K562 (cell line): ENCODE data around the gene ZNF213. TPM values are rescaled to one million over a fixed set of nuclear protein-coding genes. Genes with fewer than 3 reads are reported as not detected.
A peak's percentile ranks its signal among the peaks of the same experiment; 100 is the strongest.

Source experiments
- HCFC1 ChIP-seq: IDR thresholded peaks from 2 replicates; pipeline ENCODE4 v1.6.1; 2012; ENCODE audit warnings: low read depth, low read length, improper control_type of control experiment
- HMG20A ChIP-seq: fragments of 450-650 bp; formaldehyde crosslinking; conservative IDR thresholded peaks from 2 replicates; pipeline ENCODE4 v1.4.0; 2020; ENCODE audit warnings: mild to moderate bottlenecking, mixed read lengths
- JUNB ChIP-seq: fragments of 450-650 bp; formaldehyde crosslinking; conservative IDR thresholded peaks from 2 replicates; pipeline ENCODE4 v1.4.0; 2020; ENCODE audit warnings: mild to moderate bottlenecking
- KDM2B ChIP-seq: fragments of 250-450 bp; sonication (Bioruptor Pico); IDR thresholded peaks from 2 replicates; pipeline ENCODE4 v1.8.0; 2021; ENCODE audit warnings: mild to moderate bottlenecking, moderate library complexity
- L3MBTL2 ChIP-seq: fragments of 450-650 bp; IDR thresholded peaks from 2 replicates; pipeline ENCODE4 v1.6.1; 2016; ENCODE audit warnings: mild to moderate bottlenecking, moderate library complexity
- LCOR ChIP-seq: sonication (generic); formaldehyde crosslinking; IDR thresholded peaks from 2 replicates; pipeline ENCODE4 v1.8.0; 2022; ENCODE audit warnings: mild to moderate bottlenecking, missing genetic modification reagents
- MAFK ChIP-seq: IDR thresholded peaks from 2 replicates; pipeline ENCODE4 v1.6.1; 2011; ENCODE audit warnings: low read length, improper control_type of control experiment
- MCM5 ChIP-seq: fragments of 450-650 bp; IDR thresholded peaks from 2 replicates; pipeline ENCODE4 v1.6.1; 2016; ENCODE audit warnings: low read depth
- MTF1 ChIP-seq: fragments of 250-450 bp; sonication (Bioruptor Pico); IDR thresholded peaks from 2 replicates; pipeline ENCODE4 v1.9.0; 2021; ENCODE audit warnings: moderate library complexity, mild to moderate bottlenecking, inconsistent platforms, borderline replicate concordance
- NFE2 ChIP-seq: IDR thresholded peaks from 2 replicates; pipeline ENCODE4 v1.6.1; 2014; ENCODE audit warnings: antibody characterized with exemption, low read depth
- PRMT5 ChIP-seq: sonication (generic); formaldehyde crosslinking; IDR thresholded peaks from 2 replicates; pipeline ENCODE4 v1.5.0; 2020; ENCODE audit warnings: missing genetic modification reagents
- RBM34 ChIP-seq: fragments of 200-400 bp; formaldehyde crosslinking; IDR thresholded peaks from 2 replicates; pipeline ENCODE4 v1.6.1; 2018; ENCODE audit warnings: low read length, borderline replicate concordance; ENCODE audit not compliant: insufficient read depth
- SMAD2 ChIP-seq: fragments of 150-350 bp; IDR thresholded peaks from 2 replicates; pipeline ENCODE4 v1.6.1; 2014; ENCODE audit warnings: low read depth, mild to moderate bottlenecking, low read length
- SNRNP70 ChIP-seq: fragments of 200-400 bp; formaldehyde crosslinking; optimal IDR thresholded peaks from 2 replicates; pipeline ENCODE3; 2017; ENCODE audit warnings: low read depth, low read length
- TAF7 ChIP-seq: fragments of 450-650 bp; IDR thresholded peaks from 2 replicates; pipeline ENCODE4 v1.6.1; 2016; ENCODE audit warnings: missing genetic modification characterization, missing compliant biosample characterization
- TRIM24 ChIP-seq, 2 experiments: fragments of 450-650 bp; IDR thresholded peaks; 2 replicates each; pipeline ENCODE4 v1.6.1; 2016
- TSC22D4 ChIP-seq: fragments of 450-650 bp; IDR thresholded peaks from 2 replicates; pipeline ENCODE4 v1.6.1; 2016; ENCODE audit warnings: missing genetic modification characterization, missing biosample characterization, control low read depth
- WHSC1 ChIP-seq: IDR thresholded peaks from one replicate; pipeline ENCODE4 v1.6.1; 2012; ENCODE audit warnings: low read length, control low read depth, inconsistent platforms
- ZNF197 ChIP-seq: fragments of 200-800 bp; sonication (Bioruptor generic); IDR thresholded peaks from 2 replicates; pipeline ENCODE4 v1.6.1; 2016; ENCODE audit warnings: low read depth, missing genetic modification characterization, missing compliant biosample characterization
- ZNF274 ChIP-seq: IDR thresholded peaks from 2 replicates; pipeline ENCODE4 v1.6.1; 2011; ENCODE audit warnings: low read depth, mild to moderate bottlenecking, low read length, moderate library complexity, borderline replicate concordance
- ZNF41 ChIP-seq: fragments of 250-450 bp; sonication (Bioruptor Pico); conservative IDR thresholded peaks from 2 replicates; pipeline ENCODE4 v1.4.0; 2020; ENCODE audit warnings: mild to moderate bottlenecking
- ZNF561 ChIP-seq: fragments of 450-650 bp; formaldehyde crosslinking; conservative IDR thresholded peaks from 2 replicates; pipeline ENCODE4 v1.4.0; 2020; ENCODE audit warnings: mild to moderate bottlenecking, moderate library complexity
- polyA plus RNA-seq, 8 experiments: library from polyadenylated mRNA; depleted of rRNA in 4 of 8; stranded (reverse) in 5 of 8; unstranded in 3 of 8; fragments of >200 nt; fragmentation: Nextera tagmentation in 2 of 8; fragmentation: Illumina TruSeq in 1 of 8; extraction: Ambion mirVana in 2 of 8; extraction: Trizol in 1 of 8; gene quantifications; 2 replicates each; pipeline versions ENCODE4 v1.2.1 to v1.2.3, GENCODE V29; 2011 to 2014; ENCODE audit warnings: inconsistent platforms in 1 of 8, missing spikeins in 1 of 8
- total RNA-seq, 7 experiments: library from RNA; depleted of rRNA in 6 of 7; stranded (reverse); fragments of >200 nt in 6 of 7; fragmentation: Illumina TruSeq in 2 of 7; extraction: Trizol in 2 of 7; gene quantifications; 2 replicates each; pipeline versions ENCODE4 v1.2.1 to v1.2.3, GENCODE V29; 2011 to 2021; ENCODE audit warnings: low replicate concordance in 1 of 7
- TF ChIP-seq, protein P1 (sequence below): fragments of 150-350 bp; conservative IDR thresholded peaks from 2 replicates; pipeline ENCODE4 v1.6.1; 2014; ENCODE audit warnings: low read length
- TF ChIP-seq, protein P2 (sequence below): fragments of 450-650 bp; IDR thresholded peaks from 2 replicates; pipeline ENCODE4 v1.6.1; 2016
- TF ChIP-seq, protein P3 (sequence below): IDR thresholded peaks from 2 replicates; pipeline ENCODE4 v1.6.1; 2011; ENCODE audit not compliant: insufficient read length; ENCODE audit errors: extremely low read depth

Gene ZNF213
- total and polyA plus RNA-seq, 9 of the 15 experiments (the other 6 are each of a cell fraction or from before 2014, with no cell fraction given), result 0.49 to 10.0 (median 1.8) TPM

DNA sequence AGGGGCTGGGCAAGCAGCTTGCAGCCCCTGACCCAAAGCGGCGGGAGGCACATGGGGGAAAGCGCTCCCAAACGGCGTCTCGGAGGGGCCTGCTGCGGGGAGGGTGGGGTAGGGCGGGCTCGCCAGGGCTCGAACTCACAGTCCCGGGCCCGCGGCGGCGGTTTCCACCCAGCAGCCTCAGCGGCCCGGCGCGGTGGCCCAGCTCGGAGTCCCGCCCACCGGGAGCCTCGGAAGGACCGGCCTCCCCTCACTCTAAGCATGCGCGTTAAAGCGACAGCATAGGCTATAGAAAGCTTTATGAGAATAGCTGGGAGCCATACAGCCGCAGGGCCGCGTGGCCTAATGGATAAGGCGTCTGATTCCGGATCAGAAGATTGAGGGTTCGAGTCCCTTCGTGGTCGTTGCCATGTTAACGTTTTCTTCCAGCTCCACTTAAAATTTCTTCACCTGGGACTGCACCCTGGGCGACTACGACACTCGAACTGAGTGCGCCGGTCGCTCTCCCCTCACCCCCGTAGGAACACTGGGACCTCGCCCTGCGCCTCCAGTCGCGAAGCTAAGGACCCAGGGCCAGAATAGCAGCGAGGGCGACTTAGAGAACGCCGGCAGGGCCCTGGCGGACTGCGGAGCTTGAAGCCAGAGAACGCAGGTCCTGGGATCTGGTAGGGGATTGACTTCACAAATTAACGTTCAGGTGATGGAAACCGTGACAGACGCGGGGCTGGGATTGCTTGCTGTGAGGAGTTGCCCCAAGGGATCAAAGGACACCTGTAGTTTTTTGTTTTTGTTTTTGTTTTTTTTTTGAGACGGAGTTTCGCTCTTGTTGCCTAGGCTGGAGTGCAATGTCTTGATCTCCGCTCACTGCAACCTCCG is 15.8 kb downstream of the ZNF213 start (continued):
- TF ChIP-seq HCFC1 (no peak), ZNF41 (CRISPR knock-in tag) (no peak), TRIM24 (IDR thresholded peaks at IDR 0.05) (peak in 1 of 2 experiments; percentile 59; a peak in 1 of 4 replicates), TSC22D4 (no peak), JUNB (CRISPR knock-in tag) (no peak), WHSC1 (no peak), NFE2 (no peak), SMAD2 (no peak), L3MBTL2 (peak; percentile 81), ZNF274 (peak; percentile 33; the same call in 1 of the 2 replicates), ZNF561 (no peak), KDM2B (CRISPR knock-in tag) (peak; percentile 100), MAFK (0 out of 2 replicates have a peak, but pooled peaks have one; percentile 20), PRMT5 (CRISPR knock-in tag) (no peak), MCM5 (no peak), SNRNP70 (no peak), RBM34 (no peak), ZNF197 (CRISPR knock-in tag) (no peak), HMG20A (CRISPR knock-in tag) (no peak), TAF7 (tag) (no peak), LCOR (peak; percentile 85), MTF1 (CRISPR knock-in tag) (no peak)
- TF ChIP-seq, protein P1, sequence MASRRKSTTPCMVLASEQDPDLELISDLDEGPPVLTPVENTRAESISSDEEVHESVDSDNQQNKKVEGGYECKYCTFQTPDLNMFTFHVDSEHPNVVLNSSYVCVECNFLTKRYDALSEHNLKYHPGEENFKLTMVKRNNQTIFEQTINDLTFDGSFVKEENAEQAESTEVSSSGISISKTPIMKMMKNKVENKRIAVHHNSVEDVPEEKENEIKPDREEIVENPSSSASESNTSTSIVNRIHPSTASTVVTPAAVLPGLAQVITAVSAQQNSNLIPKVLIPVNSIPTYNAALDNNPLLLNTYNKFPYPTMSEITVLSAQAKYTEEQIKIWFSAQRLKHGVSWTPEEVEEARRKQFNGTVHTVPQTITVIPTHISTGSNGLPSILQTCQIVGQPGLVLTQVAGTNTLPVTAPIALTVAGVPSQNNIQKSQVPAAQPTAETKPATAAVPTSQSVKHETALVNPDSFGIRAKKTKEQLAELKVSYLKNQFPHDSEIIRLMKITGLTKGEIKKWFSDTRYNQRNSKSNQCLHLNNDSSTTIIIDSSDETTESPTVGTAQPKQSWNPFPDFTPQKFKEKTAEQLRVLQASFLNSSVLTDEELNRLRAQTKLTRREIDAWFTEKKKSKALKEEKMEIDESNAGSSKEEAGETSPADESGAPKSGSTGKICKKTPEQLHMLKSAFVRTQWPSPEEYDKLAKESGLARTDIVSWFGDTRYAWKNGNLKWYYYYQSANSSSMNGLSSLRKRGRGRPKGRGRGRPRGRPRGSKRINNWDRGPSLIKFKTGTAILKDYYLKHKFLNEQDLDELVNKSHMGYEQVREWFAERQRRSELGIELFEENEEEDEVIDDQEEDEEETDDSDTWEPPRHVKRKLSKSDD, result 0 out of 2 replicates have a peak, but pooled peaks have one; percentile 66
- TF ChIP-seq, protein P2, sequence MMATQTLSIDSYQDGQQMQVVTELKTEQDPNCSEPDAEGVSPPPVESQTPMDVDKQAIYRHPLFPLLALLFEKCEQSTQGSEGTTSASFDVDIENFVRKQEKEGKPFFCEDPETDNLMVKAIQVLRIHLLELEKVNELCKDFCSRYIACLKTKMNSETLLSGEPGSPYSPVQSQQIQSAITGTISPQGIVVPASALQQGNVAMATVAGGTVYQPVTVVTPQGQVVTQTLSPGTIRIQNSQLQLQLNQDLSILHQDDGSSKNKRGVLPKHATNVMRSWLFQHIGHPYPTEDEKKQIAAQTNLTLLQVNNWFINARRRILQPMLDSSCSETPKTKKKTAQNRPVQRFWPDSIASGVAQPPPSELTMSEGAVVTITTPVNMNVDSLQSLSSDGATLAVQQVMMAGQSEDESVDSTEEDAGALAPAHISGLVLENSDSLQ, result peak; percentile 34; the same call in 1 of the 2 replicates
- TF ChIP-seq, protein P3, sequence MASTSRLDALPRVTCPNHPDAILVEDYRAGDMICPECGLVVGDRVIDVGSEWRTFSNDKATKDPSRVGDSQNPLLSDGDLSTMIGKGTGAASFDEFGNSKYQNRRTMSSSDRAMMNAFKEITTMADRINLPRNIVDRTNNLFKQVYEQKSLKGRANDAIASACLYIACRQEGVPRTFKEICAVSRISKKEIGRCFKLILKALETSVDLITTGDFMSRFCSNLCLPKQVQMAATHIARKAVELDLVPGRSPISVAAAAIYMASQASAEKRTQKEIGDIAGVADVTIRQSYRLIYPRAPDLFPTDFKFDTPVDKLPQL, result no peak
